ENCODE data around the gene ACER1. TPM values are rescaled to one million over a fixed set of nuclear protein-coding genes. Genes with fewer than 3 reads are reported as not detected.

The ACER1 gene
- total and polyA plus RNA-seq, 10 of the 15 experiments (the other 5 are each of a cell fraction or from before 2014, with no cell fraction given): not detected

- Histone ChIP-seq H2AFZ (ENCODE audit: control insufficient read depth, low read depth, low read length) (peak overlapping the region; percentile 42), H3K9ac (ENCODE audit: control insufficient read depth, insufficient read depth, low read length) (peak overlapping the region; percentile 34; the same call in 1 of the 2 replicates), H3K4me3 (peak overlapping the region; percentile 54), H3K27ac (ENCODE audit: control insufficient read depth, insufficient read depth) (0 out of 2 replicates have a peak overlapping the region, but pooled peaks have one; percentile 9), H3K79me2 (ENCODE audit: control insufficient read depth, insufficient read depth, low read length) (no peaks in the 10 kb centered on the region; the same call in 1 of the 2 replicates), H3K36me3 (ENCODE audit: control insufficient read depth in 2 of 2, insufficient read depth in 2 of 2, low read length in 1 of 2) (no peaks in the 10 kb centered on the region; a peak in 3 of 4 replicates), H4K20me1 (ENCODE audit: control insufficient read depth, insufficient read depth) (no peaks in the 10 kb centered on the region), H3K4me2 (ENCODE audit: control insufficient read depth, insufficient read depth) (peak overlapping the region; percentile 75), H3K4me1 (ENCODE audit: control insufficient read depth, insufficient read depth, low read length) (peaks cover 2% of the 10 kb centered on the region; the same call in 1 of the 2 replicates), H3K9me3 (replicated peaks; ENCODE audit: control insufficient read depth, insufficient read depth, low read length) (no peaks in the 10 kb centered on the region), H3K27me3 (replicated peaks in 1 of 2; ENCODE audit: control insufficient read depth in 2 of 2, insufficient read depth in 2 of 2, low read length in 1 of 2) (no peaks in the 10 kb centered on the region)
- no peak for FAIRE-seq
- TF ChIP-seq ZNF592 (IDR thresholded peaks at IDR 0.05) (no peak), NBN (IDR thresholded peaks at IDR 0.05) (0 out of 2 replicates have a peak, but pooled peaks have one; percentile 16), ZBTB33 (IDR thresholded peaks at IDR 0.05) (no peak)
- ChIA-PET SMC1A (ENCODE audit: uncharacterized antibody, unreplicated experiment) (no interaction called here), CTCF (interaction anchor here (1.0 kb wide), 1 partner anchor 156 kb away, joined by 3 read pairs; no protein-coding TSS in a partner anchor), RAD21 (ENCODE audit: unreplicated experiment) (interaction anchor here (0.7 to 1.2 kb wide), 2 partner anchors 12 to 50 kb away, joined by 3 read pairs; partner anchors contain the start of gene CLPP), POLR2A (interaction anchor here (0.7 kb wide), 1 partner anchor 51 kb away, joined by 3 read pairs; the partner anchor contains the start of gene KHSRP)
- intact Hi-C loops (cut with micrococcal nuclease; ENCODE audit: unreplicated experiment) (no loop called here), in situ Hi-C loops (cut with MboI) (no loop called here)
- 45% methylated on average over 5 of the region's 5 CpGs for WGBS (ENCODE audit: insufficient coverage, insufficient replicate concordance, low lambda C conversion rate, missing lambda C conversion rate)
- ATAC-seq: no peak
- no TSS peak for BruUV-seq (replicated peaks)
- no peak for DNase-seq (ENCODE audit: low read depth, low spot score)
Observed at GRCh38 chr19:6373813-6374108, 40.3 kb upstream of the ACER1 start.
